ENCODE data around the gene ID1. TPM values are rescaled to one million over a fixed set of nuclear protein-coding genes. Genes with fewer than 3 reads are reported as not detected.

The ID1 gene
- total and polyA plus RNA-seq, 2 of the 13 experiments (the other 11 are each of a cell fraction or from before 2014, with no cell fraction given) = 320 to 419 TPM

DNA sequence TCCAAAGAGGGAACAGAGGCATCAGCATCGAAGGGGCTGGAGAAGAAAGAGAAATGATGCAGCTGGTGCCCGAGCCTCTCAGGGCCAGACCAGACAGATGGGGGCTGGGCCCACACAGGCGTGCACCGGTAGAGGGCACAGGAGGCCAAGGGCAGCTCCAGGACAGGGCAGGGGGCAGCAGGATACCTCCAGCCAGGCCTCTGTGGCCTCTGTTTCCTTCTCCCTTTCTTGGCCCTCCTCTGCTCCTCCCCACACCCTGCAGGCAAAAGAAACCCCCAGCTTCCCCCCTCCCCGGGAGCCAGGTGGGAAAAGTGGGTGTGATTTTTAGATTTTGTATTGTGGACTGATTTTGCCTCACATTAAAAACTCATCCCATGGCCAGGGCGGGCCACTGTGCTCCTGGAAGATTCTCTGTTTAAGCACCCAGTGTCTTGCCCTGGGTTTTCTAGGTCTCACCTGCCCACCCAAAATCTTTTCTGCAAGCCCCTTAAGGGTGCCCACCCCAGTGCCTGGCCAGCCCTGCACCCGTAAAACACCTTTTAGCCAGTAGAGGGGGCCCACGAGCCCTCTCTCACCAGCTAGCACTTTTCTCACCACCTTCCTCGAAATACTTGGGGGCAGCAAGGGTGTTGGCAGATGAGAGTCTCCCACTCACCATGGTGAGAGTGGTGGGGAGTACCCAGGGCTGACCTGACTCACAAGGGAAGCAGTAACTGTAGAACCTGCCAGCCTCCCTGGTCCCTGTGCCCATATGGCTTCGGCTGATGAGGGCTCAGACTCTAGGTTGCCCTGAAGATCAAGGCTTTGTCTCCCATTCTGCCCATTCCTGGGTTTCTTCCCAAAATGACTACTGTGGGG lies 35.7 kb upstream of the ID1 start (continued):
- TF ChIP-seq, protein P1, sequence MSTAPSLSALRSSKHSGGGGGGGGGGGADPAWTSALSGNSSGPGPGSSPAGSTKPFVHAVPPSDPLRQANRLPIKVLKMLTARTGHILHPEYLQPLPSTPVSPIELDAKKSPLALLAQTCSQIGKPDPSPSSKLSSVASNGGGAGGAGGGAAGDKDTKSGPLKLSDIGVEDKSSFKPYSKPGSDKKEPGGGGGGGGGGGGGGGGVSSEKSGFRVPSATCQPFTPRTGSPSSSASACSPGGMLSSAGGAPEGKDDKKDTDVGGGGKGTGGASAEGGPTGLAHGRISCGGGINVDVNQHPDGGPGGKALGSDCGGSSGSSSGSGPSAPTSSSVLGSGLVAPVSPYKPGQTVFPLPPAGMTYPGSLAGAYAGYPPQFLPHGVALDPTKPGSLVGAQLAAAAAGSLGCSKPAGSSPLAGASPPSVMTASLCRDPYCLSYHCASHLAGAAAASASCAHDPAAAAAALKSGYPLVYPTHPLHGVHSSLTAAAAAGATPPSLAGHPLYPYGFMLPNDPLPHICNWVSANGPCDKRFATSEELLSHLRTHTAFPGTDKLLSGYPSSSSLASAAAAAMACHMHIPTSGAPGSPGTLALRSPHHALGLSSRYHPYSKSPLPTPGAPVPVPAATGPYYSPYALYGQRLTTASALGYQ (CRISPR knock-in tag; IDR thresholded peaks at IDR 0.05) = 0 out of 2 replicates have a peak, but pooled peaks have one; percentile 24
- TF ChIP-seq ZNF431 (CRISPR knock-in tag; IDR thresholded peaks at IDR 0.05; ENCODE audit: borderline replicate concordance, low read depth) = no peak
- no peak; the same call in 1 of the 2 replicates for TF ChIP-seq NKX3-1 (CRISPR knock-in tag; IDR thresholded peaks at IDR 0.05)
- TF ChIP-seq THAP7 (CRISPR knock-in tag; IDR thresholded peaks at IDR 0.05) = no peak; the same call in 1 of the 2 replicates
- no peak for TF ChIP-seq KAT2B (IDR thresholded peaks at IDR 0.05; ENCODE audit: borderline replicate concordance, low read depth, low read length)
- TF ChIP-seq ZNF263 (CRISPR knock-in tag; IDR thresholded peaks at IDR 0.05) = peak; percentile 11; the same call in 1 of the 2 replicates
- TF ChIP-seq ZSCAN9 (CRISPR knock-in tag; IDR thresholded peaks at IDR 0.05; ENCODE audit: borderline replicate concordance) = 0 out of 2 replicates have a peak, but pooled peaks have one; percentile 37
- TF ChIP-seq ZNF329 (CRISPR knock-in tag; IDR thresholded peaks at IDR 0.05; ENCODE audit: low read depth) = no peak
- 0 out of 2 replicates have a peak, but pooled peaks have one; percentile 77 for TF ChIP-seq ZNF142 (CRISPR knock-in tag; IDR thresholded peaks at IDR 0.05)
- TF ChIP-seq SRF (IDR thresholded peaks at IDR 0.05; ENCODE audit: low read depth, low read length) = no peak
- TF ChIP-seq ZNF781 (CRISPR knock-in tag; IDR thresholded peaks at IDR 0.05; ENCODE audit: borderline replicate concordance, not compliant biosample characterization) = no peak
- peak; percentile 57; the same call in 1 of the 2 replicates for TF ChIP-seq KMT2A (CRISPR knock-in tag; IDR thresholded peaks at IDR 0.05)
- TF ChIP-seq ZFP36L2 (CRISPR knock-in tag; IDR thresholded peaks at IDR 0.05) = no peak
- TF ChIP-seq GTF3A (CRISPR knock-in tag; conservative IDR thresholded peaks at IDR 0.05) = peak; percentile 77; the same call in 1 of the 2 replicates
- no peak for TF ChIP-seq ARNT (IDR thresholded peaks at IDR 0.05)
- TF ChIP-seq ELF3 (CRISPR knock-in tag; IDR thresholded peaks at IDR 0.05) = 0 out of 2 replicates have a peak, but pooled peaks have one; percentile 14
- peak; percentile 74; the same call in 1 of the 2 replicates for TF ChIP-seq ZBTB34 (CRISPR knock-in tag; IDR thresholded peaks at IDR 0.05)
- TF ChIP-seq ZNF34 (CRISPR knock-in tag; IDR thresholded peaks at IDR 0.05; ENCODE audit: borderline replicate concordance) = peak; percentile 60

All from HepG2 (cell line).